Measurements from ENCODE around the gene URGCP. TPM values are rescaled to one million over a fixed set of nuclear protein-coding genes. Genes with fewer than 3 reads are reported as not detected.

Gene URGCP
- total RNA-seq, 4 donors from 2014 or later: 33.4 to 47.9 (median 39.2) TPM

- H3K27ac ChIP-seq: no peak overlapping the region
- peaks cover 0 to 69% of the 10 kb centered on the region in 2 donors for H3K36me3 ChIP-seq
- TF ChIP-seq POLR2AphosphoS5 (IDR thresholded peaks at IDR 0.05): no peak
- no peak for TF ChIP-seq POLR2A (IDR thresholded peaks at IDR 0.05)
- TF ChIP-seq EP300 (IDR thresholded peaks at IDR 0.05): no peak
- no peak for TF ChIP-seq CTCF (IDR thresholded peaks at IDR 0.05)
- no peak for ATAC-seq
- no peaks in the 10 kb centered on the region for H3K4me1 ChIP-seq
- H3K4me3 ChIP-seq: no peak overlapping the region
- no peaks in the 10 kb centered on the region for H3K27me3 ChIP-seq
- H3K9me3 ChIP-seq: no peaks in the 10 kb centered on the region
- 89 to 100% methylated on average over 3 of the region's 4 CpGs for WGBS, 2 donors (ENCODE audit: low coverage in 1 of 2)
Measured at GRCh38 chr7:43944286-43944685, 37.9 kb upstream of the URGCP start.

GRCh38 chr7:43943417-43944187 is 37.2 kb upstream of the URGCP start:
- no peaks in the 10 kb centered on the region for H3K4me1 ChIP-seq
- no peaks in the 10 kb centered on the region for H3K27me3 ChIP-seq
- no peak overlapping the region for H3K4me3 ChIP-seq
- H3K27ac ChIP-seq: no peak overlapping the region
- no peak for TF ChIP-seq EP300 (IDR thresholded peaks at IDR 0.05)
- TF ChIP-seq CTCF (IDR thresholded peaks at IDR 0.05): no peak
- TF ChIP-seq POLR2AphosphoS5 (IDR thresholded peaks at IDR 0.05): no peak
- no peak for ATAC-seq
- no peaks in the 10 kb centered on the region for H3K9me3 ChIP-seq
- 100% methylated on average over 2 of the region's 13 CpGs; no CpG with 5 or more reads in 1 of the 2 donors for WGBS, 2 donors (ENCODE audit: low coverage in 1 of 2)
- H3K36me3 ChIP-seq: peaks cover 0 to 67% of the 10 kb centered on the region in 2 donors

GRCh38 chr7:43942997-43943396 is 36.6 kb upstream of the URGCP start:
- TF ChIP-seq POLR2AphosphoS5 (IDR thresholded peaks at IDR 0.05) (no peak), POLR2A (IDR thresholded peaks at IDR 0.05) (no peak), EP300 (IDR thresholded peaks at IDR 0.05) (no peak), CTCF (IDR thresholded peaks at IDR 0.05) (no peak)
- 74% methylated on average over 2 of the region's 3 CpGs; no CpG with 5 or more reads in 1 of the 2 donors for WGBS, 2 donors (ENCODE audit: low coverage in 1 of 2)

GRCh38 chr7:43942250-43942649 is 35.9 kb upstream of the URGCP start:
- WGBS, 2 donors (ENCODE audit: low coverage in 1 of 2): 45 to 86% methylated on average over 2 to 3 of the region's 3 CpGs
- Histone ChIP-seq H3K4me3 (no peak overlapping the region), H3K27me3 (no peaks in the 10 kb centered on the region), H3K36me3 (peaks cover 0 to 53% of the 10 kb centered on the region in 2 donors), H3K9me3 (no peaks in the 10 kb centered on the region), H3K27ac (no peak overlapping the region), H3K4me1 (no peaks in the 10 kb centered on the region)
- TF ChIP-seq POLR2A (IDR thresholded peaks at IDR 0.05) (no peak), EP300 (IDR thresholded peaks at IDR 0.05) (no peak), CTCF (IDR thresholded peaks at IDR 0.05) (no peak), POLR2AphosphoS5 (IDR thresholded peaks at IDR 0.05) (no peak)
- no peak for ATAC-seq

More at GRCh38 chr7:43942997-43943396, 36.6 kb upstream of the URGCP start:
- Histone ChIP-seq H3K27ac (no peak overlapping the region), H3K4me1 (no peaks in the 10 kb centered on the region), H3K36me3 (peaks cover 0 to 61% of the 10 kb centered on the region in 2 donors), H3K27me3 (no peaks in the 10 kb centered on the region), H3K9me3 (no peaks in the 10 kb centered on the region), H3K4me3 (no peak overlapping the region)
- no peak for ATAC-seq
